ENCODE results near the gene ERFE. TPM values are rescaled to one million over a fixed set of nuclear protein-coding genes. Genes with fewer than 3 reads are reported as not detected.

The ERFE gene
- total and polyA plus RNA-seq, 12 donors = 0.10 to 0.36 (median 0.11) TPM; not detected in 9

GRCh38 chr2:238151205-238151604 is 7.6 kb upstream of the ERFE start:
- Histone ChIP-seq H3K27ac (no peak overlapping the region), H3K4me1 (replicated peaks in 1 of 2) (no peaks in the 10 kb centered on the region), H3K36me3 (replicated peaks in 1 of 2) (no peaks in the 10 kb centered on the region), H3K27me3 (no peaks in the 10 kb centered on the region), H3K9me3 (replicated peaks in 1 of 3) (no peaks in the 10 kb centered on the region), H3K4me3 (no peak overlapping the region)
- TF ChIP-seq POLR2A (IDR thresholded peaks at IDR 0.05) (no peak), CTCF (IDR thresholded peaks at IDR 0.05) (no peak)
- 74 to 87% (median 85%) methylated on average over 6 to 13 of the region's 13 CpGs; no CpG with 5 or more reads in 1 of the 4 donors for WGBS, 4 donors
- intact Hi-C loops (cut with DNase I) = no loop called here
- no peak for DNase-seq

- H3K9me3 ChIP-seq (replicated peaks in 1 of 3) = no peaks in the 10 kb centered on the region
- no peak overlapping the region for H3K27ac ChIP-seq
- H3K27me3 ChIP-seq = no peaks in the 10 kb centered on the region
- TF ChIP-seq CTCF (IDR thresholded peaks at IDR 0.05) (no peak), POLR2A (IDR thresholded peaks at IDR 0.05) (no peak)
- 83 to 93% (median 87%) methylated on average over 6 to 16 of the region's 16 CpGs for WGBS, 4 donors
- no peaks in the 10 kb centered on the region for H3K4me1 ChIP-seq (replicated peaks in 1 of 2)
- intact Hi-C loops (cut with DNase I) = no loop called here
- no peak overlapping the region for H3K4me3 ChIP-seq
- DNase-seq = no peak
- H3K36me3 ChIP-seq (replicated peaks in 1 of 2) = no peaks in the 10 kb centered on the region
These were observed 7.0 kb upstream of the ERFE start for GRCh38 chr2:238151628-238152235.

- TF ChIP-seq CTCF (IDR thresholded peaks at IDR 0.05) (no peak), POLR2A (IDR thresholded peaks at IDR 0.05) (no peak)
- H3K27me3 ChIP-seq = no peaks in the 10 kb centered on the region
- H3K9me3 ChIP-seq (replicated peaks in 1 of 3) = no peaks in the 10 kb centered on the region
- H3K36me3 ChIP-seq (replicated peaks in 1 of 2) = no peaks in the 10 kb centered on the region
- WGBS, 4 donors = 72 to 84% (median 80%) methylated on average over 16 to 22 of the region's 22 CpGs
- no peaks in the 10 kb centered on the region for H3K4me1 ChIP-seq (replicated peaks in 1 of 2)
- H3K27ac ChIP-seq = no peak overlapping the region
- intact Hi-C loops (cut with DNase I) = no loop called here
- no peak overlapping the region for H3K4me3 ChIP-seq
- DNase-seq = no peak
These were observed 5.7 kb upstream of the ERFE start for GRCh38 chr2:238152771-238153688.

GRCh38 chr2:238154570-238154969 is 4.2 kb upstream of the ERFE start:
- Histone ChIP-seq H3K27ac (no peak overlapping the region), H3K4me3 (no peak overlapping the region), H3K27me3 (no peaks in the 10 kb centered on the region), H3K4me1 (replicated peaks in 1 of 2) (peaks cover 0 to 4% of the 10 kb centered on the region in 2 donors), H3K9me3 (replicated peaks in 1 of 3) (no peaks in the 10 kb centered on the region), H3K36me3 (replicated peaks in 1 of 2) (no peaks in the 10 kb centered on the region)
- DNase-seq = no peak
- TF ChIP-seq POLR2A (IDR thresholded peaks at IDR 0.05) = no peak
- TF ChIP-seq CTCF (IDR thresholded peaks at IDR 0.05) = no peak
- 90 to 92% (median 91%) methylated on average over 3 to 10 of the region's 10 CpGs for WGBS, 4 donors
- intact Hi-C loops (cut with DNase I) = no loop called here

All from adrenal gland (tissue), 12 donors.